NCI-H1436 treated with DMSO at 0.1 percent for 48 hours (cell line): ENCODE results near the gene TBX6.

Experiments
- DNase-seq: peaks from one replicate; lab custom pipeline; 2025; lab: John Stamatoyannopoulos, UW

The TBX6 gene

DNA sequence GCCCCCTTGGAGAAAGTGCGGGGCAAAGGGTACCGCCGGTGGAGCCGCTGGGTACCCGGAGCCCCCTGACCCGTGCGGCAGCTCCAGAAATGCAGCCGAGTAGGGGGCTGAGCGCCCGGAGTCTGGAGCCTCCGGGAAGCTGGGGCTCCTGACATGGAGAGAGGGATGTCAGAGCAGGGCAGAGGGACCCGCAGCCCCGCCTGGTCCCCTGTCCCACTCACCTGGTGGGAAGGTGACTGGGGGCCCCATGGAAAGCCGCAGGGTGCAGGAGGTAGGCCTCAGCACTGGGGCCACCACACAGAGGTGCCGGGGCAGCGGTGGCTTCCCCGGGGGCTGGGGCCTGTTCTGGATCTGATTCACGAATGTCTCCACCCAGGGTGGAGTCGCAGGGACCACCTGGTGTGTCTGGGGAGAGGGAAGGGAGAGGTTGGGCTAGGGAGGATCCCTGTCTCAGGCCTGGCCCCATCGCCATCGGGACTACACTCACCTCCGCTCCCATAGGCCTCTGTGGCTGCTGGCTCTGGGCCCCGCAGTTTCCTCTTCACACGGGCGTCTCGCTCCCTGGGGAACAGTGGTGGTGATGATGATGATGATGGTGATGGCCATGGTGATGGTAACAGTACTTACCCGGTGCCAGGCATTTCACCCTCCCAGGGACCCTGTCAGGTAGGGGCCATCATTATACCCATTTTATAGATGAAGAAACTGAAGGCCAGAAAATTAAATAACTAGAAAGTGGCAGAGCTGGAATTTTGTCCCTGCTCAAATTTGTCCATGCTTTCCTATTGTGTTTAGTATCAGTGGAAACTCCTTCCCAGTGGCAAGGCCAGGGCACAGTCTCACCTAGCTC, 5.2 kb downstream of the TBX6 start:
- no peak for DNase-seq

- DNase-seq: no peak
Measured at GRCh38 chr16:30085820-30086219, 5.9 kb downstream of the TBX6 start.

- no peak for DNase-seq
Measured at GRCh38 chr16:30085247-30085646, 6.5 kb downstream of the TBX6 start.

DNA sequence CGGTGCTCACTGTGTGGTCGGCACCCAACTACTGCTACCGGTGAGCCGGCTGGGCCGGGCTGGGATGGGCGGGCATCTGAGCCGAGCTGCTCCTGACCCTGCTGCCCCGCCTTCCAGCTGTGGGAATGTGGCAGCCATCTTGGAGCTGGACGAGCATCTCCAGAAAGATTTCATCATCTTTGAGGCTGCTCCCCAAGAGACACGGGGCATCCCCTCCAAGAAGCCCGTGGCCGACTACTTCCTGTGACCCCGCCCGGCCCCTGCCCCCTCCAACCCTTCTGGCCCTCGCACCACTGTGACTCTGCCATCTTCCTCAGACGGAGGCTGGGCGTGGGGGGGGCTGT, 6.9 kb downstream of the TBX6 start:
- DNase-seq: no peak

DNA sequence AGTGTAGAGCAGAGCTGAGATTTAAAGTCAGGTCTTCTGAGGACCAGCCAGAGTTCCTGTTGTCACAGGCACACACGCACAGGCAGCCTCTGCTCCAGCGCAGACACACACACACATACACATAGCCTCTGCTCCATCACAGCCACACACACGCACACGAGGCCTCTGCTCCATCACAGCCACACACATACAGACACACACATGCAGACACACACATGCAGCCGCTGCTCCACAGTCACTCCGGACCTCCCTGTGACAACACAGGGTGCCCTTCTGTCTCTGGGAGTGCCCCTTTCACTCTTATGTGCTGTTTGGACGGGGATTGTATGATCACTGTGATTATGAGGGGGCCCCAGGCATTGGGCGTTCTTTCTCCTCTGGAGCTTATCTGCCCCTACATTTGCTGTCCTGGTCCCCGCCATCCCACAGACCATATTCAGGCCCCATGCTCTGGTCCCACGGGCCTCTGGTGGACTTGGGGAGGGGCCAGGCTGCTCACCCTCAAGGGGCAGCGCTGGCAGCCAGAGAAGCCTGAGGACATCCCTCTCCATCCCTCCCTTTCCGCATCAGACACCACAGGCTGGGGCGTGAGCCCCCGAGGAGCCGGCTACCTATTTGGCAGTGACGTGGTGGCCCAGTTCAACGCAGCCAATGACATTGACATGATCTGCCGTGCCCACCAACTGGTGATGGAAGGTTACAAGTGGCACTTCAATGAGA, 7.5 kb downstream of the TBX6 start:
- DNase-seq: no peak

- DNase-seq: no peak
Measured at GRCh38 chr16:30083216-30084055, 8.3 kb downstream of the TBX6 start.

DNA sequence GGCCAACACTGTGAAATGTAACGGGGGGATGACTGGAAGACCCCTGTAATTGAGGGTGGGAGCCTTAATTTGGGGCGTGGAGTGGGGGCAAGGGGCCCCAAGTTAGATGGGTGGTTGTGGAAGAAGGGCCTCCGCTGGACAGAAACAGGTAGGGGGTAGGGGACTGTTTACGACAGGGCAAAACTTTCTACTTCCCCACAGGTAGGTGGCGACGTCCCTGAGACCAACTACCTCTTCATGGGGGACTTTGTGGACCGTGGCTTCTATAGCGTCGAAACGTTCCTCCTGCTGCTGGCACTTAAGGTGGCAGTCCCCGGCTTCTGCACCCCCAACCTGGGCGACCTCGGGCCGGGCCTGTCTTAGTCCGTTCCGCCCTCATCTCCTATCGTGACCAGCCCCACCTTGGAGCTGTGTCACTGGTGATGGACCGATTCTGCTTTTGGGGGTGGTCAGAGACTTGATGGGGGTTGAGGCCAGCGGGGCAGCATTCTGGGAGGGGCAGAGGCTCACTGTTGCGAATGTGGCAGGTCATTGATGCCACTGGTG, 9.1 kb downstream of the TBX6 start:
- no peak for DNase-seq

DNA sequence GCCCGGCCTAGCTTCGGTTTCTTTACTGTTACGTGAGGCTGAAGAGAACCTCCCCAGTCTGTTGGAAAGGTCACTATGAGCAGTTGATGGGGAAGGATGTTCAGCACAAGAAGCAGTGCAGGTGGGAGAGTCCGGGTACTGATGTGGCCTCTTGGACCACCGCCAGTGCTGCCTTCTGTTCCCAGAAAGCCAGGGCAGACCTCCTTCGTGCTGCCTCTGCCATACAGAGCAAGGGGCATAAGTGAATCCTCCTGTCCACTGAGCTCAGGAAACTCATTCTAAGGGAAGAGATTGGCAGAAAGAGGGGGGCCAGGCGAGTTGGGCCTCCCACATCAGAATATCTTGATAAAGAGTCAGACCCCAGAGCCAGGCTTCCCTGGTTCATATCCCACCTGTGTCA, 12.2 kb downstream of the TBX6 start:
- DNase-seq: no peak

DNA sequence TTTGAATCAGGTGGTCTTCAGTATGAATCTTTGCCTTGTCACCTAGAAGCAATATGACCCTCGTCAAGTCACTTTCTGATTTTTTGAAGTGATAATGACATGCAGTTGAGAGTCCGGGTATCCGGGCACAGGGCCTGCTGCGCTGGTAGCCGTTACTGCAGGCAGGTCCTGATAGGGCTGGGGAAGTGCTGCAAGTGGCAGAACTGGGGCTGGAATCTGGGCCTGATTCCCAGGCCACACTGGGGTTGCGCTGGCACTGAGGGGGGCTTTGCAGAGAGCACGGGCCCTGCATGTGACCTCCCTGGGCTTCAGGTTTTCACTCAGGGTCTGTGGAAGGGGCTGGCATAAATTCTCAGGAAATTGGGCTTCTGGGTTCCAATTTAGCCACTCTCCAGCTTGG, 13.0 kb downstream of the TBX6 start:
- DNase-seq: no peak

DNA sequence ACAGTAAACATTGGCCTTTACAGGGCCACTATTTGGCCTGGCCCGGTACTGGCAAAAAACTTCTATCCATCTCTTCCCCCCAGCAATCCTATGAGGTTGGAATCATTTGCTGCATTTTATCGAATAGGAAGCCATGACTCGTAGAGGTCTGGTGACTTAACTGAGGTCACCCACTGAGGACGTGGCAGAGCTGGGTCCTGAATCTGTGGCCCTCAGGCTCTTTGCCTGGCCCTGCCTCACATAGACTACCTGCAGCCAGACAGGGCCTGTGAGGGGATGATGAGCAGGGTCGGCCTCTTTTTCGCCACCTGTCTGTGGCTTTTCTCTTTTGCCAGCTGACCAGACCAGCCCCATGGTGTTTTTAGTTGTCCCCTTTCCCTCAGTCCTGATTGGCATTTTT, 14.1 kb downstream of the TBX6 start:
- no peak for DNase-seq

DNA sequence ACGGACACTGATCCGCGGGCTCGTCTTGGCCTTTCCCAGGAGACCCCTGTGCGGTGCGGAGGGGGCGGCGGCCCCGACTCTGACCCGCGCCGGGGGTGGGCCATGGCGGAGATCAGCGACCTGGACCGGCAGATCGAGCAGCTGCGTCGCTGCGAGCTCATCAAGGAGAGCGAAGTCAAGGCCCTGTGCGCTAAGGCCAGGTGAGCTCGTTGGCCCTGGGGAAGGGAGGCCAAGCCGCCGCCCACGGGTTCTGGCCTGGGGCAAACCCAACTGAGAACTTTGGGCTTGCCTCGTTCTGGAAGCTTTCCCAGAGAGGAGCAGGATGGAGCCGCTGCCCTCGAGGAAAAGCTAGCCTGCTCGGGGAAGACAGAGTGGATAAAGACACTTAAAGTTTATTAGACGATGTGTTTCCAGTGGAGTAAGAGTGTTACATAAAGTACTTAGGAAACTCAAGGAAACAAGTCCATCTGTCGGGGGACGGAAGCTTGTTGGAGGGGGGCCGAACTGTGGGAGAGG, 15.4 kb downstream of the TBX6 start:
- no peak for DNase-seq

DNA sequence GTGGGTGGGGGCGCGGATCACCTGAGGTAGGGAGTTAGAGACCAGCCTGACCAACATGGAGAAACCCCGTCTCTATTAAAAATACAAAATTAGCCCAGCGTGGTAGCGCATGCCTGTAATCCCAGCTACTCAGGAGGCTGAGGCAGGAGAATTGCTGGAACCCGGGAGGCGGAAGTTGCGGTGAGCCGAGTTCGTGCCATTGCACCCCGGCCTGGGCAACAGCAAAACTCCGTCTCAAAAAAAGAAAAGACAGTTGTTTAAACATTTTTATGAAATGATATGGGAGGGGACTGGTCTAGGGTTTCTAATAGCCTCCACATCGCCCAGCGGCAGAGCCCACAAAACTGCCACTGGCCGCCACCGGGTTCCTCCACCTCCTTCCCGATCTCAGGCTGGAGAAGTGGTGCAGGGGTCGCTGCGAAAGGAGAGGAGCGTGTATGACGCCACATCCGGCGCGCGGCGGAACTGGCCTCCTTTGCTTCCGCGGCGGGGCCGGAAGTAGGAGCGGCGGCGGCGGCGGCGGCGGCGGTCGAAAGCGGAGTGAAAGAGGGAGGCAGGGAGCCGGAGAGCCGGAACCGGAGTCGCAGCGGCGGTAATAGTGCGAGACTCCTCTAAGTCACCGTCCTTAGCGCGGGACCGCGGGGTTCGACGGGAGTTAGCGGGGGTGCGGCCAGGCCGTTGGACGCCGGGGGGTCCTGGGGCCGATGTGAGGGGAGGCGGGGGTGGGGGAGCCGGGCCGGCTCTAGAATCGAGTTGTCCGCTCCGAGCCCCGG, 16.0 kb downstream of the TBX6 start, which contains the start of gene PPP4C:
Gene PPP4C, plus strand, starts transcription at position 492 of the 773 bp plus-strand sequence. CDS start 384 bp downstream, outside the sequence.
- DNase-seq: no peak

DNA sequence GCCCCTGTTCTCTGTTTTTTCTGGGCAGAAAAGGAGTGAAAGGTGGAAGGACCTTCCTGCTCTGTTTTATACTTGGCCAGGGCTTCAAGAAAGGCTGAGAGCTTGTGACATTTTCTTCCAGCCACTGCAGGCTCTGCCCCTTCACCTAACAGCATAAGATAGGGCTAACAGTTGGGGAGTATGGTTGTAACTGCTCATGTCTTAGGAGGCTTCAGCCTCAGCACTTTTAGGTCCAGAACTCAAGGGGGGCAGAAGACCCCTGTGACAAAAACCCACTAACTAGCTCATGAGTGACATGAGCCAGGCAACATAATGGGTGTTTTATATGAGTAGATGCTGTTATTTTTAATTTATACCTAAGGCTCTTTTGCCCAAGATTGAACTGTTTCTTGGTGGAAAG, 21.2 kb downstream of the TBX6 start:
- DNase-seq: no peak

DNA sequence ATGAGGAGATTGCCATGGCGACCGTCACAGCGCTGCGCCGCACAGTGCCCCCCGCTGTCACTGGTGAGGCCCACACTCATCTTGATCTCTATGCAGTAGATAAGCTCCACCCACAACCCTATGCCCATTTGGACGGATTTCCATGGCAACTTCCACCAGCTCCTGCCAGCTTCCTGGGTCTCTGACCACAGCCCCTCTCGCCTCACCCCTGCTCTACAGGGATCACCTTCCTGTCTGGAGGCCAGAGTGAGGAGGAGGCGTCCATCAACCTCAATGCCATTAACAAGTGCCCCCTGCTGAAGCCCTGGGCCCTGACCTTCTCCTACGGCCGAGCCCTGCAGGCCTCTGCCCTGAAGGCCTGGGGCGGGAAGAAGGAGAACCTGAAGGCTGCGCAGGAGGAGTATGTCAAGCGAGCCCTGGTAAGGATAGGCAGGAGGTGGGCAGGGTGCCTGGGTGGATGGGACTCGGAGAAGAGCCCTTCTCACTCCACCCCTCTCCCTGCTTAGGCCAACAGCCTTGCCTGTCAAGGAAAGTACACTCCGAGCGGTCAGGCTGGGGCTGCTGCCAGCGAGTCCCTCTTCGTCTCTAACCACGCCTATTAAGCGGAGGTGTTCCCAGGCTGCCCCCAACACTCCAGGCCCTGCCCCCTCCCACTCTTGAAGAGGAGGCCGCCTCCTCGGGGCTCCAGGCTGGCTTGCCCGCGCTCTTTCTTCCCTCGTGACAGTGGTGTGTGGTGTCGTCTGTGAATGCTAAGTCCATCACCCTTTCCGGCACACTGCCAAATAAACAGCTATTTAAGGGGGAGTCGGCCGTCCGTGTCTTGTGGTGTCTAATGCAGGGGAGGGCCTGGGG, 21.9 kb downstream of the TBX6 start:
- no peak for DNase-seq

- DNase-seq: no peak
Measured at GRCh38 chr16:30068750-30069610, 22.7 kb downstream of the TBX6 start.

DNA sequence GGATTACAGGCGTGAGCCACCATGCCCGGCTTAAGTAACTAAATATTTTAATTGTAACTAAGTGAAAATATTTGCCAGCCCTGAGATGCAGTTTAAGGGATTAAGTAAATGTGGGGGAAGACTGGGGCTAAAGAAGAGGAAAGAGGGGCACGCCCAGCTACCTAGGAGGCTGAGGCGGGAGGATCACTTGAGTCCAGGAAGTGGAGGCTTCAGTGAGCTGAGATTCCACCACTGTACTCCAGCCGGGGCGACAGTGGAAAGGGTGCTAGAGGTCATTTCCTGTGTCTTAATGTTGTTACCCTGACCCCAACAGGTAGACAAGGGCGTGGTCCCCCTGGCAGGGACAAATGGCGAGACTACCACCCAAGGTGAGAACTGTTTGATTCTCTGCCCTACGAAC, 23.4 kb downstream of the TBX6 start:
- DNase-seq: no peak

GRCh38 chr16:30067584-30067916, 24.2 kb downstream of the TBX6 start:
- no peak for DNase-seq

GRCh38 chr16:30066761-30067583, 24.8 kb downstream of the TBX6 start:
- DNase-seq: no peak
